ENCODE measurements around the gene PLA1A.
"Not testable (repeated sequence)": the region's sequence is repeated elsewhere in the genome, so short reads cannot be mapped to it uniquely, and the experiment has no call there.

PLA1A gene

DNA sequence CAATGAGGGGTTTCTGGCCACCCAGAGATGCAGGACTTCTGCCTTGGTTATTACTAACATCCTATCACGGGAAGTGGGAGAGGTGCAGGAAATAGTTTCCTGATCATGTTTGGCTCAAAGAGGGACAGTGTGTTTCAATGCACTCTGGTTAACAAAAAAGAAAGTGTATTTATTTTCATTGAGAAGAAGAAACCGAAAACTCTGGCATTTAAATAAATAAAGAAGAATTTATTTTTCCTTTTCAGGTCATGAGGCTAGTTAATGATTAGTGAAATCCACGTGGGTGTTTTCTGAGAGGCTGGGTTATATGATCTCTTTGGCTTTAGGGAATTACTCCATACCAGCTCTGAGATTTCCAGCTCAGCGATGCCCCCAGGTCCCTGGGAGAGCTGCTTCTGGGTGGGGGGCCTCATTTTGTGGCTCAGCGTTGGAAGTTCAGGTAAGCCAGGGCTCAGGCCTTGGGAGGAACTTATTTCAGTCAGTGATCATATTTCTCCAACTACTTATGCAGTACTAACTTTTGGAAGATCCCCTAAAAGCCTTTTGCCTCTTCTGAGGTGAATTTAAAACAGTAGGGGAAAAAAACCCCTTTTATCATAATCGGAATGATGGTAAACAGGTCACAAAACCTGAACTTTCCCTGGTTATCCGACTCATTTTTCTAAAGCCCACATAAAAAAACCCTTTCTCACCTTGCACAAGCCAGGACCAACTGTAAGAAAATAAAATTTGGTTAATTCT lies at the start of gene PLA1A:
PLA1A (plus strand) TSS at position 338 of the 741 bp plus-strand sequence; CDS start at position 367, 29 bp downstream.
- peak; percentile 10 for DNase-seq

GRCh38 chr3:119548341-119548740 lies 49.3 kb upstream of the PLA1A start:
- no peak for DNase-seq

DNA sequence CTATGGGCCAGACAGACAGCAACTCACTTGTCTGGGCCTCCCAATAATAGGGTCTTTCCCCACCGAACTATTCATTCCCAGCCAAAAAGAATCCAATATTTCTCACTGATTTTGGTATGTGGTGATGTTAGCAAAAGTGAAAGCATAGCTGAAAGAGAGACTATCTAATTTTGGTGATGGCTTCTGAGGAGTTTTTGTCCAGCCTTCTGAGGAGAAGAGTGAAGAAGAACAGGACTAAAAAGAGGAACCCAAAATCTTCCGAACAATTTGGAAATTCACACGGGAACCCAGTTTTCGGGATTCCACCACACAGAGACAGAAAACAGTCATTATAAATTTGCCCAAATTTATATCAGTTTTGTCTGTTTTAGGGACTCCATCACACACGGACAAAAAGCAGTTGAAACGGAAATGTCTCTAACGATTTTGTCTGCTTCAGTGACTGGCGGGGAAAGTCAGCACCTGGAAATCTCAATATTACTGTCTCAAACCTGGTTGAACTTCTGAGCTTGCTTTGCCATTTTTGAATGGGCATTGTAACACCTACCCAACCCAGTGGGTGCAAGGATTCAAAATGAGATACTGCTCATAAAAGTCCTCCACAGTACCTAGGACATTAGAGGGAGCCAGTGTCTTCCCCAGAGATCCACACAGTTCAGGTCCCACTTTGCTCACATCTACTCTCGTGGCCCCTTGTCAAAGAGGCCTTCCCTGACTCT lies 47.3 kb upstream of the PLA1A start:
- DNase-seq, result no peak

GRCh38 chr3:119551598-119551997 lies 46.1 kb upstream of the PLA1A start:
- DNase-seq, result no peak

DNA sequence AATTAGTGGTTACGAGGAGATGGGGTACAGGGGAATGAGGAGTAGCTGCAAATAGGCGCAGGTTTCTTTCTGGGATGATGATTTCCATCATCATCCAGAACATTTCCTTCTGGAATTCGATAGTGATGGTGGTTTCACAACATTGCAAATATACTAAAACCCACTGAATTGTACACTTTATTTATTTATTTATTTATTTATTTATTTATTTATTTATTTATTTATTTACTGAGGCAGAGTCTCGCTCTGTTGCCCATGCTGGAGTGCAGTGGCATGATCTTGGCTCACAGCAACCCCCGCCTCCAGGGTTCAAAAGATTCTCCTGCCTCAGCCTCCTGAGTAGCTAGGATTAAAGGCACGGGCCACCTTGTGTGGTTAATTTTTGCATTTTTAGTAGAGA lies 44.8 kb upstream of the PLA1A start:
- not testable (repeated sequence) for DNase-seq

DNA sequence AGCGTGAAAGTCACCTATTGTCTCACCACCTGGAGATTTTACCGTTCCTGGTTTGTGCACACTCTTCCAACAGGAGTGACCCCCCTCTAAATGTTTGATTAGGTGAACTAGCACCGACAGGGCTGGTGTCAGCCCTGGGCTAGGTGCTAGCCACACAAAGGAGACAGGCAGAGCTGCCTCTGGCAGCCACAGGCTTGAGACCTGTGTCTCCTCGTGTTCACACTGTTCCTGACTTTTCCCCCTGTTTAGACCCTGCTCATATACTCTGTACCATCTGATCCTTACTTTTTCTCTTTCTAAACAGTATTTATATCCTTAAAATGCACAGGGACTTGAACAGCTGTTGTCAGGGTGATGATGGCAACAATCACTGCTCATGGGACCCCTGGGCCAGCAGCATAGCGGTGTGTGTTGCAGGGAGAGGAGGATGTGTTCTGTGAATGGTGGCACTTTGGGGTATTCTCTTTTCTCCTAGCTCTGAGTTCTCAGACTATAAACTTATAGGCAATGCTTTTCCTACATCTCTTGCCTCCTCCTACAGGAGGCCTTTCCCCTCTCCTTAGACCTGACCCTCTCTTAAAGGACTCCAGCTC lies 43.8 kb upstream of the PLA1A start:
- no peak for DNase-seq

- DNase-seq, result no peak
These were observed 42.4 kb upstream of the PLA1A start for GRCh38 chr3:119555309-119555735.

DNA sequence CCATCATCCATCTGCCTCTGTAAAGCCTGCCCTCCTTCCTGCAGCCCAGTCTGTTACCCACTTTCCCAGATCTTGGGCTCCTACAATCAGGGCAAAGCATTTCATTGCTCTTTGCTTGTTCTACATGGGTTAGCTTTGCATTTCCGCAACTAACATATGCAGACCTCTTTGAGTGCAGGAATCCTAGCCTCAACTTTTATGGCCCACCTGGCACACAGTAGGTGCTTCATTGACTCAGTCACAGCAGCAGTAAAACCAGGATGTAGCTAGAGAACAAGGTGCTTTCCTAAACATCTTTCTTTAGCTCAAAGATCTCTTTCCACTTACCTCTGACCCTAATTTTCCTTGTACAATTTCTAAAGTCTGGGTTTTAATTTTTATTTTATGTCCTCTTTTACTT lies 41.8 kb upstream of the PLA1A start:
- no peak for DNase-seq

DNA sequence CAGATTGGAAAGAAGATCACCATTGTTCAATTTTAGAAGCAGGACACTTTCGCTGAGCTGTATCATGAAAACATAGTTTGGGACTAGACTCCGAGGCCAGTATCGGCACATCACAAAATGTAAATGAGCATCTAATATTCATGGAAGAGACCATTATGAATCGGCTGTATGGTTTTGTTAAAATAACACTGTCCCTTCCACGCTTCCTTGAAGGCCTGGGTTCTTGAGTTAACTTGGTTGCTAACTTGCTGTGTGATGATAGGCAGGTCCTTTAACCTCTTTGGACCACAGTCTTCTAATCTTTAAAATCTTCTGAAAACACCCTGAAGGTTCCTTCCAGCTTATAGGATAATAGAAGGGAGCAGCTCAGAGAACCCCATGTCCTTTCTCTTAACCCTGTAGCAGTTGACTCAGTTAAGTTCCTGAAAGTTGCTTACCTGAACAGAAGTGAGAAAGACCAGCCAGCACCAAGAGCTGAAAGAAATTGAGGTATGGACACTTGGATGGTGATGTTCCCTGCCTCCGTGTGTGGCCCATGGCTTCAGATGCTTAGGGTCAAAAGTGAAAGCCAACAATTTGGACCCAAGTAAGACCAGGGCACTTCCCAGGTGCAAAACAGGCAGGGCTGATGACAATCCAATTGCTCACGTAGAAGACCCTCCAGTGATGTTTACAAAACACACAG lies 40.4 kb upstream of the PLA1A start:
- no peak for DNase-seq

DNA sequence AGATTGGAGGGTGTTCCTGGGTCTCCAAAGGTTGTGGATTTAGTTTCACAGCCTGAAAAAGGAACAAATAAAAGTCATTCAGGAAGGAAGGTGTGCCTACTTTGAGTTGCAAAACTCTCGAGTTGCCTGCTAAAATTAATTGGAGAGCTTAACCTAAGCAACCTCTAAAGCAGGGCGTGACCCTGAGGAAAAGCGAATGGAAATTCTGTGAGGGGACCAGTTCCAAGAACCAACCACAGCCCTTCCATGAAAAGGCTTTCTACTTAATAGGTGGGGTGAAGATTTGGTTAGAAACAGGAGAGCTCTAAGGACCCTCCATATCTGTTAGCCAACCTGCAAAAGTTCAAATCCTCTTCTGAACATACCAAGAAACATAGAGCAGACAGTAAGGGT lies 39.8 kb upstream of the PLA1A start:
- peak; percentile 38 for DNase-seq

DNA sequence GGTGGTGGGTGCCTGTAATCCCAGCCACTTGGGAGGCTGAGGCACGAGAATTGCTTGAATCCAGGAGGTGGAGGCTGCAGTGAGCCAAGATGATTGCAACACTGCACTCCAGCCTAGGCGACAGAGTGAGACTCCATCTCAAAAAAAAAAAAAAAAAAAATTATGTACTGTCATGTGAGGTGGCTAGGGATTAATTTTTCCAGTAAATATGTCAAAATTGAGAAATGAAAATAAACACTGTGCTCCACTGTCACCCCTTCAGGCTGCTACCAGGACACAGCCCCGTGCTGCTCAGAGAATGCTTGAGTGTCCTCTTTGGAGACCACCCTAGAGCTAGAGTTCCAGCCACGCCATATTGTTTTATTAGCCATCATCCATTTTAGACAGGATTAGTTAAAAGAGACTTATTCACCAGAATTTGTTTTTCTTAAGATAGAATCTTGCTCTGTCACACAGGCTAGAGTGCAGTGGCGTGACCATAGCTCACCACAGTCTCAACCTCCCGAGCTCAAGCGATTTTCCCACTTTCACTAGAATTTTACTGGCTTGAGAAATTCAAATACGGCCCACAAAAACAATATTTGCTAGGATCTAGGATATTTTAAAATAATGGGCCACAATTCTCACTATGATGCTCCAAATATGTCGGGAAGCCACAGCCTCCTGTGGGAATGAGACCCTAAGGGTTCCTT lies 38.9 kb upstream of the PLA1A start:
- DNase-seq, result no peak

DNA sequence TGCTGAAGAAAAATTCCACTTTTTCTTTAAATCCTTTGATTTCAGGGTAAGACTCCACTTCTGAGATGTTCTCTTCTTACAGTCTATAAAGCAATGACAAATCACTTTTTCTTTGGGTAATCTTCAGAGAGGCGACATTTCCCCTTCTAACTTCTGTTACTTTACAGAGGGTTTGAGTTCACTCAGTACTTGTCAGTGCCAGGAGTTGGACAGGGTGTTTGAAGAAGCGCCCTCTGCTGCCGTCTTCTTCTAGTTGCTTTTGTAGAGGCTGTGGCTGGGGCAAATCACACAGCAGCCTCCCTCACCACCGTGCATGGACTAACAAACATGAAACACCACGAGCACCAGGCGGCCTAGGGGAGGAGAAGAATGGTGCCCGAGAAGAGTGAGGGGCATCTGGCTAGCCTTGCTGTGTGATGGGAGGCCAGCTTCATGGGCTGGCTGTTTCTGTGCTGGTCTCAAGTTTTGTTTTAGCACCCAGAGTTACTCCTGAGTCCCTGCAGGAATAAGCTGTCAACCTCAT lies 38.2 kb upstream of the PLA1A start, which contains the start of gene CD80:
CD80 (minus strand) TSS at position 174 of the 523 bp plus-strand sequence. CDS start 1,886 bp downstream, outside the sequence.
- DNase-seq, result peak; percentile 89

- DNase-seq, result no peak
These were observed 37.5 kb upstream of the PLA1A start for GRCh38 chr3:119560160-119560559.

- peak; percentile 80 for DNase-seq
These were observed 35.3 kb upstream of the PLA1A start for GRCh38 chr3:119562307-119562961.

- not testable (repeated sequence) for DNase-seq
These were observed 34.4 kb upstream of the PLA1A start for GRCh38 chr3:119563334-119563733.

DNA sequence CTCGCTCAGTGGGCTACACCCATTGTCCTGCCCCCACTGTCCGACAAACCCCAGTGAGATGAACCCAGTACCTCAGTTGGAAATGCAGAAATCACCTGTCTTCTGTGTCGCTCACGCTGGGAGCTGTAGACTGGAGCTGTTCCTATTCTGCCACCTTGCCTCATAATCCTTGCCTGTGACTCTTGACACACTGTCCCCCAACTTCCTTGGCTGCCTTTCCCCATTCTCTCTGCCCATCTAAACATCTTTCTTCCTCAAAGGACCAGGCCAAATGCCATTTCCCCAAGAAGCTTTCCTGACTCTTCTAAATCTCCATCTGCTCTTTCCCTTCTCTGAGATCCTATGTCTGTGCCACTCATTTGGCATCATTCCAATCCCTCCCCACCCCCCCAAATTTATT lies 28.5 kb upstream of the PLA1A start:
- DNase-seq, result no peak

GRCh38 chr3:119570229-119570628 lies 27.5 kb upstream of the PLA1A start:
- DNase-seq, result no peak

GRCh38 chr3:119571230-119571629 lies 26.5 kb upstream of the PLA1A start:
- no peak for DNase-seq

- no peak for DNase-seq
These were observed 26.0 kb upstream of the PLA1A start for GRCh38 chr3:119571688-119572087.

- DNase-seq, result no peak
These were observed 22.2 kb upstream of the PLA1A start for GRCh38 chr3:119575507-119575906.

- peak; percentile 72 for DNase-seq
These were observed 18.2 kb upstream of the PLA1A start, which contains the start of gene ADPRH for GRCh38 chr3:119579366-119580066. TSS of gene ADPRH (plus strand) at chr3:119579492. CDS start at chr3:119582170, 2,678 bp downstream.

All from activated CD4-positive, alpha-beta T cell treated with anti-CD3 and anti-CD28 coated beads, Interleukin-10, Interleukin-2, amounts not matched to agents 100 ng/mL and 50 ng/mL, durations not matched to agents 16 hours and 8 hours (primary cell).